GM18505 (cell line): ENCODE measurements around the gene FRMD5.
"Not testable (repeated sequence)": the region's sequence is repeated elsewhere in the genome, so short reads cannot be mapped to it uniquely, and the experiment has no call there.

Source experiments
- ATAC-seq: cut with Tn5 transposase; IDR thresholded peaks from one replicate; pipeline ENCODE4 v1.9.1; 2021; ENCODE audit not compliant: unreplicated experiment
- POLR2A ChIP-seq: IDR thresholded peaks from 4 replicates; pipeline ENCODE4 v1.6.1; 2011; ENCODE audit warnings: borderline replicate concordance; ENCODE audit not compliant: insufficient read depth, insufficient read length; ENCODE audit errors: extremely low read depth

Gene FRMD5

GRCh38 chr15:43877371-43877770, 317.7 kb downstream of the FRMD5 start:
- no peak for TF ChIP-seq POLR2A
- ATAC-seq: no peak

DNA sequence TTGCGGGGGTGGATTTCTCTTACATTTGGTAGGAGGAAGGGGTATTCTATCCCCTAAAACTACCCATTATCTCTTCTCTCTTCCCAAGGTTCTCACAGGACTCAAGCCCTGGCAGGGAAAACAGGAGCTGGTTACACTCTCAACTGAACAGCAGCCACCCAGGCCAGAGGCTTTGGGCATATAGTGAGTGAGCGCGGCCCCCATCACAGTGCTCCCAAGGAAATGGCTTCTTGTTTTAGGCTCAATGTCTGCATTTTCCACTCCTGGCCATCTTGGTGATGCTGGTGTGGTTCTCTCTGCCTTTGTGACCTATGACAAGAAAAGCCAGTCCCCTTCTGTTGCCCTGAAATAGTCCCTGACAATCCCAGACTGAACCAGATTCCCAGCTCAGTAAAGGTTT, 318.2 kb downstream of the FRMD5 start:
- no peak for ATAC-seq
- no peak for TF ChIP-seq POLR2A

- no peak for ATAC-seq
- no peak for TF ChIP-seq POLR2A
Observed at GRCh38 chr15:43873651-43874050, 321.4 kb downstream of the FRMD5 start.

GRCh38 chr15:43872416-43873020, 322.6 kb downstream of the FRMD5 start:
- no peak for TF ChIP-seq POLR2A
- ATAC-seq: no peak

DNA sequence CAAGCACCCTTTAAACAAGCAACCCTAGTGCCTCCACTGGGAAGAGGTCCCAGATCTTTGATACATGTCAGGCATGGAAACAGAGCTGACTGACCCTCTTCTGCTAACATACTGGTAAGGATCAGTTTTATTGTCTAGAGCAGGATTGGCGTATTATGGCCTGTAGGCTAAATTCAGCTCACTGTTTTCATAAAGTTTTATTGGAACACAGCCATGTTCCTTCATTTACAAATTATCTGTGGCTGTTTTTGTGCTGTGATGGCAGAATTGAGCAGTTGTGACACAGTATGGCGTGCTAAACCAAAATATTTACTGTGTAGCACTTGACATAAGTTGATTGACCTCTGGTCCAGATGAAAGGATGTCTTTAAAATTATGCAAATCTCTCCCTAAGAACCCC, 323.2 kb downstream of the FRMD5 start:
- TF ChIP-seq POLR2A: no peak
- ATAC-seq: no peak

- no peak for TF ChIP-seq POLR2A
- ATAC-seq: no peak
Observed at GRCh38 chr15:43868406-43868805, 326.7 kb downstream of the FRMD5 start.

GRCh38 chr15:43867096-43867495, 328.0 kb downstream of the FRMD5 start:
- TF ChIP-seq POLR2A: no peak
- no peak for ATAC-seq

DNA sequence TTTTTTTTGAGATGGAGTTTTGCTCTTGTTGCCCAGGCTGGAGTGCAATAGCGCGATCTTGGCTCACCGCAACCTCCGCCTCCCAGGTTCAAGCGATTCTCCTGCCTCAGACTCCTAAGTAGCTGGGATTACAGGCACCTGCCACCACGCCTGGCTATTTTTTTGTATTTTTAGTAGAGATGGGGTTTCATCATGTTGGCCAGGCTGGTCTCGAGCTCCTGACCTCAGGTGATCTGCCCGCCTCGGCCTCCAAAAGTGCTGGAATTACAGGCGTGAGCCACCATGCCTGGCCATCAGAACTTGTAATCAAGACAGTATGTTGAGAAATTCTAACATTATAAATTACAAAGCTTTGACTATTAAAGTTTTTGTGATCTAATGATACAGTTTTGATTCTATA, 328.4 kb downstream of the FRMD5 start:
- ATAC-seq: not testable (repeated sequence)

DNA sequence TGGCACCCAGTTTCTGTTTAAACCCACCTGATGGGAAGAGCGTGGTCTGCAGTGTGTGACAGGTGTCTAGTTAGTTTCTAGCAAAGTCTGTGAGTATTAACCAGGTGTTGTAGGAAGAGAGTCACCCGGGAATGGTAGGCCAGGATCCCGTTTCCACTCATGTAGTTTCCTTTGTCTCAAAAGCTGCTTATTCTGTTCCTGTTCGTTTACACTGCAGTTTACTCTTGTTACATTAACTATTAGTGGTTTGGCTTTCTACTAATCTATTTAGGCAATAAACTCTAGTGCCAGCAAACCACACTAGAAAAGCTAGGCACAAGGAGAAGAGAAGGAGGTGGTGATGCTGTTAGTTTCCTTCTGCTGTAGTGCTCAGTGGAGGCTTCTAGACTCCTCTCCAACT, 335.5 kb downstream of the FRMD5 start:
- no peak for TF ChIP-seq POLR2A
- ATAC-seq: no peak

DNA sequence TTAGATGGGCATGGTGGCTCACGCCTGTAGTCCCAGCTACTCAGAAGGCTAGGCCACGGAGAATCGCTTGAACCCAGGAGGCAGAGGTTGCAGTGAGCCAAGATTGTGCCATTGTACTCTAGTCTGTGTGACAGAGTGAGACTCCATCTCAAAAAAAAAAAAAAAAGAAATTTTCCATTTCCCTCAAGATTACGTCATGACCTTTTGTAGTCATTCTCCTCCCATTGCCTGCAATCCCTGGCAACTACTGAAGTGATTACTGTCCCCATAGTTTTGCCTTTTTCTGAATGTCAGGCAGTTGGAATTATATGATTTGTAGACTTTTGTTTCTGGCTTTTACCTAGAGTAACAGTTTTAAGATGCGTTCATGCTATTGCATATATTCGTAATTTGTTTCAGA, 340.3 kb downstream of the FRMD5 start:
- no peak for ATAC-seq
- TF ChIP-seq POLR2A: no peak

DNA sequence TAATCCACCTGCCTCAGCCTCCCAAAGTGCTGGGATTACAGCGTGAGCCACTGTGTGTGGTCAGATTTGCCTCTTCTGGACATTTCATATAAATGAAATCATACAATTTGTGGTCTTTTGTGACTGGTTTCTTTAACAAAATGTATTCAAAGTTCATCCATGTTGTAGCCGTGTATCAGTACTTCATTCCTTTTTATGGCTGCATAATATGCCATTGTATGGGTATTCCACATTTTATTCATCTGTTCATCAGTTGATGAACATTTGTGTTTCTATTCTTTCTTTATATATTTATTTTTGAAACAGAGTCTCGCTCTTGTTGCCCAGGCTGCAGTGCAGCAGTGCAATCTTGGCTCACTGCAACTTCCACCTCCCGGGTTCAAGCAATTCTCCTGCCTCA, 342.5 kb downstream of the FRMD5 start:
- no peak for ATAC-seq
- TF ChIP-seq POLR2A: no peak

DNA sequence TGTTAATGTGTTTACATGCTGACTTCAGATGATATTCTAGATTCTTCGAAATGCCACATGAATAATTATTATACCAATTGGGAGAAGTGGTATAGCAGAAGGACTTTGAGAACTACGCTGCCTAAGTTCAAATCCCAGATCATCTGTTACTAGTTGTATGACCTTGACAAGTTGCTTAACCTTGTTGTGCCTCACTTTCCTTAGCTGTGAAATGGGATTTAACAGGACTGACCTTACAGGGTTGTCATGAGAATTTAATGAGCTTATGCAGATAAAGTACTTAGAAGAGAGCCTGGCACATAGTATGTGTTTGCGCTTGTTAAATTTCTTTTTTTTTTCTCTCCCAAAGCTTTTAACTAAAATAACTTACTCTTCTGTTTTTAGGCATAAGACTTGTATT, 343.8 kb downstream of the FRMD5 start:
- no peak for ATAC-seq
- TF ChIP-seq POLR2A: no peak

GRCh38 chr15:43845421-43845820, 349.6 kb downstream of the FRMD5 start:
- ATAC-seq: no peak
- TF ChIP-seq POLR2A: no peak

DNA sequence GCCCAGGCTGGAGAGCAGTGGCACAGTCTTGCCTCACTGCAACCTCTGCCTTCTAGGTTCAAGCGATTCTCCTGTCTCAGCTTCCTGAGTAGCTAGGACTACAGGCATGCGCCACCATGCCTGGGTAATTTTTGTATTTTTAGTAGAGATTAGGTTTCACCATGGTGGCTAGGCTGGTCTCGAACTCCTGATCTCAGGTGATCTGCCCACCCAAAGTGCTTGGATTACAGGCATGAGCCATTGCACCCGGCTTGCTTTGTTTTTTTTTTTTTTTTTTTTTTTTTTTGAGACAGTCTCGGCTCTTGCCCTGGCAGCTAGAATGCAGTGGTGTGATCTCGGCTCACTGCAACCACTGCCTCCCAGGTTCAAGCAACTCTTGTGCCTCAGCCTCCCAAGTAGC, 362.6 kb downstream of the FRMD5 start:
- not testable (repeated sequence) for ATAC-seq

DNA sequence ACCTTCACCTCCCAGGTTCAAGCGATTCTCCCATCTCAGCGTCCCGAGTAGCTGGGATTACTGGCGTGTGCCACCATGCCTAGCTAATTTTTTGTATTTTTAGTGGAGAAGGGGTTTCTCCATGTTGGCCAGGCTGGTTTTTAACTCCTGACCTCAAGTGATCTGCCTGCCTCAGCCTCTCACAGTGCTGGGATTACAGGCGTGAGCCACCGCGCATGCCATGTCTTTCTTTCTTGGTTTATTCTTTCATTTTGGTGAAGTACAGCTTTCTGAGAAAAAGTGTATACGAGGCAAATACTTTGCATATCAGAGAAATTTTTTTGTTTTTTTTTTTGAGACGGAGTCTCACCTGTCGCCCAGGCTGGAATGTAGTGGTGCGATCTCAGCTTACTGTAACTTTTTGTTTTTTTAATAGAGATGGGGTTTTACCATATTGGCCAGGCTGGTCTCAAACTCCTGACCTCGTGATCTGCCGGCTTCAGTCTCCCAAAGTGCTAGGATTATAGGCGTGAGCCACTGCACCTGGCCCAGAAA, 363.5 kb downstream of the FRMD5 start:
- not testable (repeated sequence) for ATAC-seq

- ATAC-seq: not testable (repeated sequence)
Observed at GRCh38 chr15:43830691-43831275, 364.3 kb downstream of the FRMD5 start.

DNA sequence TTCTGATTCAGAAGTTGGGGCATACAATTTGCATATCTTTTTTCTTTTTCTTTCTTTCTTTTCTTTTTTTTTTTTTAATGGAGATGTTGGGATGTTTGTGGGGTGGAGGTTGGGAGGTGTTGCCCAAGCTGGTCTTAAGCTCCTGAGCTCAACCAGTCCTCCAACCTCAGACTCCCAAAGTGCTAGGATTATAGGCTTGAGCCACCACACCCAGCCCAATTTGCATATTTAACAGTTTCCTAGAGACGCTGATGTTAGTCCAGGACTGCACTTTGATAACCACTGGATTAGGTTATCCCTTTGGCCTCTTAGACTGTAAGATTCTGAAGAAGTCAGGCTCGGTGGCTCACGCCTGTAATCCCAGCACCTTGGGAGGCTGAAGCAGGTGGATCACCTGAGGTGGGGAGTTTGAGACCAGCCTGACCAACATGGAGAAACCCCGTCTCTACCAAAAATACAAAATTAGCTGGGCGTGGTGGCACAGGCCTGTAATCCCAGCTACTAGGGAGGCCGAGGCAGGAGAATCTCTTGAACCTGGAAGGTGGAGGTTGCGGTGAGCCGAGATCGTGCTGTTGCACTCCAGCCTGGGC, 365.0 kb downstream of the FRMD5 start:
- not testable (repeated sequence) for ATAC-seq
